Measurements from ENCODE around the gene BNC2.

DNA sequence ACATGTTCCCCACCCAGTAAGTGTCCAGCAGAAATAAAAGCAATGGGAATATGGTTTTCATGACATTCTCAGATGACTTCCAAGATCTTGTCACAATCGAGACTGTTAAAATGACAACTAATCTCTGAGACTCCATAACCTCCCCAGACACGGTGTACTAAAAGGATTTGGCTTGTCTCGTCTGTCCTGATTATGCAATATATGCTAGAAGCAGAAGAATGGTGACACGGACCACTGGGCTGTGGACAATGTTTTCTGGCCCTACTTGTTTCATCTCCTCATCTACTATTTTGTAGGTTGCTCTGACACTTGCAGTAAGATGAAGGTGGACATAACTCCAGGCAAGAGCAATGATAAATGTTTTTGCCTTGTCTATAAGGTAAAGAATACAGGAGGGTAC is 56.6 kb downstream of the BNC2 start:
- TF ChIP-seq, protein P1, sequence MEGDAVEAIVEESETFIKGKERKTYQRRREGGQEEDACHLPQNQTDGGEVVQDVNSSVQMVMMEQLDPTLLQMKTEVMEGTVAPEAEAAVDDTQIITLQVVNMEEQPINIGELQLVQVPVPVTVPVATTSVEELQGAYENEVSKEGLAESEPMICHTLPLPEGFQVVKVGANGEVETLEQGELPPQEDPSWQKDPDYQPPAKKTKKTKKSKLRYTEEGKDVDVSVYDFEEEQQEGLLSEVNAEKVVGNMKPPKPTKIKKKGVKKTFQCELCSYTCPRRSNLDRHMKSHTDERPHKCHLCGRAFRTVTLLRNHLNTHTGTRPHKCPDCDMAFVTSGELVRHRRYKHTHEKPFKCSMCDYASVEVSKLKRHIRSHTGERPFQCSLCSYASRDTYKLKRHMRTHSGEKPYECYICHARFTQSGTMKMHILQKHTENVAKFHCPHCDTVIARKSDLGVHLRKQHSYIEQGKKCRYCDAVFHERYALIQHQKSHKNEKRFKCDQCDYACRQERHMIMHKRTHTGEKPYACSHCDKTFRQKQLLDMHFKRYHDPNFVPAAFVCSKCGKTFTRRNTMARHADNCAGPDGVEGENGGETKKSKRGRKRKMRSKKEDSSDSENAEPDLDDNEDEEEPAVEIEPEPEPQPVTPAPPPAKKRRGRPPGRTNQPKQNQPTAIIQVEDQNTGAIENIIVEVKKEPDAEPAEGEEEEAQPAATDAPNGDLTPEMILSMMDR (IDR thresholded peaks at IDR 0.05) = no peak
- no peak for TF ChIP-seq POLR2A (IDR thresholded peaks at IDR 0.05)
